Central memory CD4-positive, alpha-beta T cell (primary cell): ENCODE measurements around the gene DACH1.
"Not testable (repeated sequence)": the region's sequence is repeated elsewhere in the genome, so short reads cannot be mapped to it uniquely, and the experiment has no call there.

ENCODE experiments used
- DNase-seq: peaks from one replicate; pipeline ENCODE4 v3.0.0; 2022
- total RNA-seq, 3 experiments: gene quantifications; one replicate each; lab custom pipeline; 2026; lab: John Stamatoyannopoulos, UW

DACH1 gene
- total RNA-seq, result 0 reads per million in 3 experiments

- no peak for DNase-seq
Observed at GRCh38 chr13:71867131-71867814, at the start of gene DACH1. TSS of gene DACH1 (minus strand) at chr13:71867204.

GRCh38 chr13:71913717-71914116 is 46.7 kb upstream of the DACH1 start:
- DNase-seq, result no peak

DNA sequence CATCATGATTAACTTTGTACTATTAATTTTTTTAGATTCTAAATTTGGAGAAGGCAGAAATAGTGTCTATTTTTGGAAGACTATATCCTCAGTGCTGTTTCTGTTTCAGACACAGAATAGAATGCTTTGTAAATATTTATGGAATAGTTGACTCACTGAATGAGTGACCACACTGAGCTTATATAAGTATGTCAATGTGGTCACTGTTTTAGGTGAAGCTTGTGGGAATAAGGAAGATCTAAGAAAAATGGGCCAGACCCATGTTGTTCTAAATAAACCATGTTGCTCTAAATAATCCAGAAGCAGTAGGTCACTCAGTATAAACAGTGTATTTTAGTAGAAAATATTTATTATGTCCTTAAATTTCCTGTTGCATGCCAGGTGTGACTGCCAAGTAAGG is 45.5 kb upstream of the DACH1 start:
- DNase-seq, result no peak

DNA sequence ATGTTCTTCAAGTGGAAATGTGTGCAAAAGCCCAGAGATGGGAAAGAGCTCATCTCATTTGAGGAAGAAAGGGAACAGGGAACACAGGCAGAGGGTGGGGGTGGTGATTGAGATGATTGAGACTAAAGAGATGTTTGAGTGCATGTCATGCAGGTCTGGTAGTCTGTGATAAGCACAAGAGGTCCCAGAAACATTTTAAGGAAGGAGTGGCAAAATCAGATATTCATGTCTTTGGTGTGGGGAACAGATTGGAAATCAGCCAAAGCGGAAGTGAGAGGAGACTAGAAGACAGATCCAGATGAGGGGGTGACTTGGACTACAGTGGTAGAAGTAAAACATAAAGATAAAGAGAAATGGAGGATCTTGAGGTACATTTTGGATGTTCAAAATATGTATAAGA is 39.4 kb upstream of the DACH1 start:
- no peak for DNase-seq

DNA sequence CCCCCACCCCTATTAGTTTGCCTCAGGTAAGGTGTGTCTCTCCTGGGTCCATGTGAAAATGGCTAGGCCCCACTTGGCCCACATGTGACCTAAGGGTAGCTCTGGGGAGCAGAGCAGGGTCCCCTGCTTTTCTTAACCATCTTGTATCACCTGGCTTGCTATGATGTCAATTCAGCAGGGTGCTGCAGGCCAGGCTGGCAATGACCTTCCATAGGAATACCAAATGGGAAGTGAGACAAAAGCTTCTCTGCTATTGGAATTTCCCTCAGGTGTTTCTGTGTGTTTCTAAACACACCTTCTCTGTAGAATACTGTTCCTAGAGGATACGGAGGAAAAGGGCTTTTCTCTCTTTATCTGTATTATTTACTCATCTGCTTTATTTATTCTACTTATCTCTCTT is 35.7 kb upstream of the DACH1 start:
- DNase-seq, result no peak

GRCh38 chr13:71893506-71893905 is 26.5 kb upstream of the DACH1 start:
- not testable (repeated sequence) for DNase-seq

DNA sequence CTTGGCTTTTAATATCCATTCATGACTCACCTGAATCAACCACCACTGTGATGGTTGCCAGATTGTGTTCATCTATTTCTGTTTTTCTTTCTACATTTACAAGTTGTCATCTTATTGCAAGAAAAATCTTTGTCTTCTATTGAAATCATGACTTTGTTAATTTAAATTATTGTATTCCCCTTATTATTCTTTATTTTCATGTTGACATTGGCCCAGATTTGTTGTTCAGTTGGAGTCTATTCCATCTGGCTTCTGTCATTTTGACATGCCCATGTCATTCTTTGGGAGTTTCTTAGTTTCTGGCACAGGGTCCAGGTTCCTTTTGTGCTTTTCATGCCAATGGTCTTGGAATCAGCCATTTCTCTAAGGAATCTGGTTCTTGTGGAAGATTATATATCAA is 19.9 kb upstream of the DACH1 start:
- no peak for DNase-seq

DNA sequence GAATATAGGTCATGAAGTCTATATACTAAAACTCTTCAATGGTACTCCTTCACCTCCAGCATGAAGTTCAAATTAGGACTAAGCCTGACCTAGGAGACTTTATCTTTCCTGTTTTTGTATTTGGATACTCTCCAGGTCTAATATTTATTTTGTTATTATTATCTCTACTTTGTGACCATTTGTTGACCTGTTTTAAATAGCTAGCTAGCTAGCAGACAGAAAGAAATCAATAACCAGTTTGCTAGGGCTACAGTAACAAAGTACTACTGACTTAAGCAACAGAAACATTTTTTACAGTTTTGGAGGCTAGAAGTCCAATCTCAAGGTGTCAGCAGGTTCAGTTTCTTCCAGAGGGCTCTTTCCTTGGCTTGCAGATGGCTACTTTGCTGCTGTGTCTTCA is 15.1 kb upstream of the DACH1 start:
- DNase-seq, result no peak

- DNase-seq, result no peak
Observed at GRCh38 chr13:71880753-71881541, 13.9 kb upstream of the DACH1 start.

DNA sequence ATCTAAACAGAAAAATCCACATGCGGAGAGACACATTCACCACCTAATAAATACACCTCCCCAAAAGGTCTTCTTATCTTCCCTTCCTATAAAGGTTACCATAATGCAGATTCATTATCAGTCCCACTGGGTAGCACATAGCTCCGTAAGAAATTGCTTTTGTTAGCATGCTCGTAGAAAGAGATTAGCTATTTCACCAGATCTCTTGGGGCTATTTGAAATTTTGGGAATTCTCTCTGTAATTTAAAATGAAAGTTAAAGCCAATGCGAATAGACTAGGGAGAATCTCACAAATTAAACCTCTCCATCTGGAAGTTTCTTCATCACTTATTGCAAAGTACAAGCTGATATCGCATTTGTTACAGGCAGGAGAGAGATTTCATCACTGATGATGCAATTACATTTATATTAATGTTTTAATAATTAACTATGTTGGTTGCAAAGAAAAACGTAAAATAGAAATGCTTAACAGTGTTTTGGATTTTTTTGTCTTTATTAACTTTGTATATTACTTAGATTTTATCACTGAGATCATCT is 12.9 kb upstream of the DACH1 start:
- no peak for DNase-seq

DNA sequence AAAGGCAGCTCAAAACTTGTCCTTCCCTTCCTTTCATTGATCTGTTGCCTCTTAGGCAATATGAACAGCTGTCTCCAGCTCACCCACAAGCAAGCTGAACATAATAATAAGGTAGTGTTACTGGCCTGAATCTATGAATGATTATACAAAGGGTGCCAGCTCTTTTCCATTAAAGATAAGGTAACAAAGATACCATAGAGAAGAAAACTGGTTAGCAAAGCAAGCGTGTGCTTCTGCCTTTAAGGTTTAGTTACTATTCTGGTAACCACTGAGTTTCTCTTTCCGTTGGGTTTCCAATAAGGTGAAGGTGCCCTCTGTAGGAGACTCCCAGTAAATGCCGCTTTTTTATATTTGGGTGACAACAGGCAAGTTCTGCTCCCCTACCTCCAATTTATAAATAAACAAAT is 12.1 kb upstream of the DACH1 start:
- no peak for DNase-seq

DNA sequence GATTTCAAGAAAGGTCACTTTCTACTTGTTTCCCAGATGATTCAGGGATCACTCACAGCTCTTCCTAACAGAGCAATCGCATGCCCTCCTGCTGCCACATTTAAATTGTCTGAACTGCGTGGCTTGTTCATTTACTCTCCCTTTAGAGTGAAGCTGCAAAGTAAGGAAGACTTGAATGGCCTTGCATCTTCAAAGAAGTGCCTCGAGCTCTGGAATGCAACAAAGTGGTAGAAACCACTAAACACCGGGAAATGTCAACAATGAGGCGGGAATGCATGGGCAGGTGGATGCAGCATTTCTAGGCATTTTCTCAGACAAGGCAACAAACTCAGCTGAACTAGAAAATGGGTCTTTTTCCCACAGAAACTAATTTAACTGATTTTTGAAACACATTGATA is 10.3 kb upstream of the DACH1 start:
- no peak for DNase-seq

GRCh38 chr13:71876648-71877255 is 9.7 kb upstream of the DACH1 start:
- DNase-seq, result no peak

DNA sequence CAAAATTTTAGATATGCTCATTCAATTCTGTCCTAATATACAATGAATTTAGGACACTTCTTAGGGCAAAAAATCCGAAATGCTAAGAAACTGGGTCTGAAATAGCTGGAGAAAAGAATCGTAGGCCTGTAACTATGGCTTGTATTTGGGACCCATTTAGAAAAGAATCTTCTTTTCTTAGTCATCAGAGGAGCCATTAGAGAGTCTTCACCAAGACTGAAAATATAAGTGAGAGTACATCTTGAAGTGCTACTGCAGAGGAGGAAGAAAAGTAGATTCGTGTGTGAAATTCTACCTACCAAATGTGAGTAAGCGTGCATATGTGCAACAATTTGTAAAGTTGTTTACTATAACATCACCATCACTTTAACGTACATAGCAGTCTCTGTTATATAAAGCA is 8.8 kb upstream of the DACH1 start:
- DNase-seq, result no peak

DNA sequence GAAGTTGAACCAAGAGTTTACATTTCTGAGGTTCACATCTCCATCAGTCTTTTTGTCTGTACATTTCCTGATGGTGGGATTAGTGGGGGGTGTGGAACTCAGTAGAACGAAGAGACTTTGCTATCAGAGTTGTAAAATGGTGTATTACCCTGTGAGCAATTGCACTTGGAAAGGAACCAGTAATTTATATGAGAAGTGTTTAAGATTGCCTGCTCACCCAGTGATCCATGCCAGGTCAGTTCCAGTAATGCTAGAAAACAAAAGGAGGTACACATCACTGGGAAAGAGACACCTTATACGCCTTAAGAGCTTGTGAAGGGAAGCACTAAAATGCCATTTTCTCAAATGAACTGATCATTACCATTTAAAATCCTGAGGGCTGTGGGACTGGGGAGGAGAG is 7.5 kb upstream of the DACH1 start:
- DNase-seq, result no peak

DNA sequence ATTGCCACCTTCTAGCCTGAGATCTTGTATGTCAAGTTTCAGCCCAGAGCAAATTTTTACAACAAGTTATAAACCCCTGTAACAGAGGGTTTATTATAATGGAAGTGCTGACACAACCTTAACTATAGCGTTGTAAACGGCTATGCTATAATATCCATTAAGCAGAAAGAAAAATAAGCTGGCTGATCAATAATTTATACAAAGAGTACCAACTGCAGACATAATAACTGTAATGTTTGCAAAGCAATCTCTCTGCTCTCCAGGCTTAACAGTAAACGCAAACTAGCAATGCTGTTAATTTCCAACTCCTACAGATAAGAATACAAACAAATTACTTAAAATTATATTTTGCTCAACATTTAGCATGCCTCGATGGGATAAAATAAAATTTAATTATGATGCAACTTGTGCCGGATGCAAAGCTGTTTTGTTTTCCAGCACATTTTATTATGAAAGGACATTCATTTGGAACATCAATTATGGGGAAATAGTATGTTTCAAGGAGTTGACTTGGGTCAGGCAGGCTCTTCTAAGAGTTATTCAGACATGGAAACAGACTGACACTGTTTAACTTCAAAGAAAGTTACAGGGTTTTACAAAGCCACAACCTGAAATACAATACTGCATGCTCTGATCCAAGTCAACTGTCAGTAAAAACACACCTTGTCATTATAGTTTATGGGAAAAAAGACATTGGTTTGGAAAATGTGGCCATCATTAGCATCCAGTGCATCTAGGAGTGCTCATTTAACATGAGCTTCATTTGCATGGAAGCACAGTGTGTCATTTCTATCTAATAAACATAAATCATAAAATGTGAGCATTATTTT is 6.6 kb upstream of the DACH1 start:
- DNase-seq, result no peak

GRCh38 chr13:71871844-71872243 is 4.8 kb upstream of the DACH1 start:
- DNase-seq, result no peak

DNA sequence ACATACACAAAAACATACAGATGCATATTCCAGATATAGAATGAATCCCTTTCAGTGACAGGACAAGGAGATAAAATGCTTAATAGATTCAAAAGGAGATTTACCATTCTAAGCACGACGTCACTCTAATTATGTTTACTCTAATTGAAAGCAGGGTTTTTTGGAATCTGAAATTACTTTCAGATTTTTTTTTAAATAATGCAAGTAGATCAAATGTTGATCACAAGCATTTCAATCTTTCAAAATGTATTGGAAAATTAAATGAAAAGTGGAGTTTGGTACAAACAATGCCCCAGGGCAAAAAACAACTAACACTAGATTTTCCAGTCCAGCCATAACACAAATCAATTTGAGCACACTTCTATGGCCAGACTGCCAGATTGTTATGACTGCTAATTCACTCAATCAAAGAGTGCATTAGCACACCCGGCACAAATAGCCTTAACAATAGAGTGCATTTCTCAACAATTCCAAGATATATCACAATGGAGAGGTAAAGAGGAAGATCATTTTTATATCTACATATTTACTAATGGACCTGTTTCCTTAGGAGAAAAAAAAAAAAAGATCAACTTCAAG is 4.3 kb upstream of the DACH1 start:
- no peak for DNase-seq

DNA sequence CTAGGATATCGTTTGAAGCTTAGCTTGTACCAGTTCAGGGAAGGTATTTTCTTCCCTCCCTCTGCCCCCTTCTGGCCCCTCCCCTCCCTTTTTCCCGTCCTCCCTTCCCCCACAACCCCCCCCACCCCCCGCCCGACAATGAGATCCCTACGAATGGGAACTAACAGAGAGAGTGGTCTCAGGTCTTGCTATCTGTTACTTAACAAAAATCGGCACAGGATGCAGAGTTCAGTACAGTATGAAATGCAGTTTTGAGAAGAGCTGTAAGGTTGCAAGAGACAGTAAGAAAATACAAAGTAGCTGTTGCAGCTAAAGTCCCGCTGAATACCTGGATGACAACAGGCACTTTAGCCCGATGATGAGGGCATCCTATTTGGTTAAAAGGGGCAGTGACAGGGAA is 3.1 kb upstream of the DACH1 start:
- no peak for DNase-seq

GRCh38 chr13:71869274-71869673 is 2.3 kb upstream of the DACH1 start:
- no peak for DNase-seq

DNA sequence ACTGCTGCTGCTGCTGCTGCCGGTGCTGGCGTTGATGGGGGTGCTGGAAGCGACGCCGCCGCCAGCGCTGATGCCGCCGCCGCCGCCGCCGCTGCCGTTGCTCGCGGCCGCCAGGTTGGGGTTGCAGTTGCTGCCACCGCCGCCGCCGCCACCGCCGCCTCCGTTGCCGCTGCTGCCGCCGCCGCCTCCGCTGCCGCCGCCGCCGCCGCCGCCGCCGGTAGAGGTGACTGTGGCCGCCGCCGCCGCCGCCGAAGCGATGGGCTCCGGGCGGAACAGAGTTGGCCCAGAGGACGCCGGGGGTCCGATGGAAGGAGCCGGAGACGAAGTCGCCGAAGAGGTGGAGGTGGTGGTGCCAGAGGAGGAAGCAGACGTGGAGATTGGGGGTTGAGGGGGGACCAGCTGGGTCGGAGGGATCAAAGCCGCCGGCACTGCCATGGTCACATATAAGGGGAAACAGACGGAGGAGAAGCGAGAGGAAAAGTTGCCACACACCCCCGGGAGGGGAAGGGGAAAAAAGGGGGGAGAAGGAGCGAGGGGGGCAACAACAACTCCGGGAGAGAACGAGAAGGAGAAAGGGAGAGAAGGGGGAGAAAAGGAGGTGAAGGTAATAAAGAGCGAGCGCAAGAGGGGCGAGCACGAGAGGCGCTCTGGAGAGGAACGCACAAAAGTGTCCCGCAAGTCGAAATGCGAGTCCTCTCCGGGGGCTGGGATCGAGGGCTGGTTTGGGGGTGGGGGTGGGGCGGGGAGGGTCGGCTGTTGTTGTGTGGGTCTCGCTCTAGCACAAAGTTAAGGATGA is 471 bp downstream of the DACH1 start:
- DNase-seq, result no peak
